OCI-LY3 (cell line): Measurements from ENCODE around the gene MANSC4.

Experiments
- H2AFZ ChIP-seq: fragments of 200-600, 300-600 bp; shearing (Covaris generic); 2 replicates; pipeline ENCODE4 v1.6.0; 2014; ENCODE audit warnings: antibody characterized with exemption, low read depth, low read length
- H3K27ac ChIP-seq: fragments of 200-600, 300-600 bp; sonication (generic); 2 replicates; pipeline ENCODE4 v1.5.1; 2014; ENCODE audit warnings: mild to moderate bottlenecking, low read length, moderate library complexity, mixed read lengths
- H3K27me3 ChIP-seq: fragments of 200-600, 300-600 bp; sonication (generic); 2 replicates; pipeline ENCODE4 v1.6.1; 2014; ENCODE audit warnings: low read depth, low read length, mixed read lengths
- H3K36me3 ChIP-seq: fragments of 200-600, 300-600 bp; sonication (generic); replicated peaks from 2 replicates; pipeline ENCODE3; 2014; ENCODE audit warnings: low read depth, low read length, mixed read lengths
- H3K4me1 ChIP-seq: fragments of 300-600, 200-600 bp; sonication (generic); 2 replicates; pipeline ENCODE4 v1.6.1; 2014; ENCODE audit warnings: low read length, mixed read lengths
- H3K4me2 ChIP-seq: fragments of 200-600, 300-600 bp; sonication (generic); 2 replicates; pipeline ENCODE4 v1.6.1; 2014; ENCODE audit warnings: low read length, mixed read lengths
- H3K4me3 ChIP-seq: fragments of 300-600, 200-600 bp; sonication (generic); 2 replicates; pipeline ENCODE4 v1.5.1; 2014; ENCODE audit warnings: antibody characterized with exemption, mild to moderate bottlenecking, low read length, moderate library complexity
- H3K79me2 ChIP-seq: fragments of 300-600, 200-600 bp; shearing (Covaris generic); 2 replicates; pipeline ENCODE4 v1.6.1; 2014; ENCODE audit warnings: mild to moderate bottlenecking, low read length, mixed read lengths
- H3K9ac ChIP-seq: fragments of 300-600, 200-600 bp; shearing (Covaris generic); 2 replicates; pipeline ENCODE4 v1.6.0; 2014; ENCODE audit warnings: mild to moderate bottlenecking, low read length, moderate library complexity
- H3K9me3 ChIP-seq: fragments of 200-600, 300-600 bp; shearing (Covaris generic); 2 replicates; pipeline ENCODE4 v1.6.1; 2014; ENCODE audit warnings: low read length, mixed read lengths; ENCODE audit not compliant: insufficient read depth
- H4K20me1 ChIP-seq: fragments of 200-600, 300-600 bp; sonication (generic); 2 replicates; pipeline ENCODE4 v1.6.1; 2016; ENCODE audit warnings: low read length, mixed read lengths; ENCODE audit not compliant: insufficient read depth
- CTCF ChIP-seq: fragments of 200-600, 300-600 bp; sonication (generic); IDR thresholded peaks from 2 replicates; pipeline ENCODE4 v1.5.1; 2014; ENCODE audit warnings: antibody characterized with exemption, low read length, low read depth
- EZH2phosphoT487 ChIP-seq: fragments of 200-600 bp; shearing (Covaris generic); IDR thresholded peaks from 2 replicates; pipeline ENCODE4 v1.6.1; 2018; ENCODE audit warnings: antibody characterized with exemption, mixed run types, low read depth

MANSC4 gene

DNA sequence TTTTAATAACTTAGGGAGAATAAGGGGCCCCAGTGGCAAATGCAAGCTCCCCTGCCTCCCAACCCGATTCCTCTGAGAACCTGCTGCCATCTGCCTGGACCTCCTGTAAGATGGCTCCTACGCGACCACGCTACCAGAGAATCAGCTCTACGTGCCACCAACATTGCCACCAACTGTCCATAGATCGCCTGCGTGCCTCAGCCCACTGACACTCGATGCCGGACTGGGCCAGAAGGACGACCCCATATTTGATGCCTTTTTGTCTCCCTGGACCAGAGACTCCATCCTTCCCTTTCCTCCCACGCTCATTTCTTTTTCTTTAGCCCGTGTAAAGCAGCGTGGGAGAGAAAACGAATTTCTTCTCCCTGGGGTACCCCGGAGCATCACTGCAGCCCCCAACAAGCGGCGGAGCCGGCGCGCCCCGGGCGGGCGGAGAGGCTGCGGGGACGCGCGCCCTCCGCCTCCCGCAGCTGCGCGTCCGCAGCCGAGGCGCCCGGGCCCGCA lies 568 bp downstream of the MANSC4 start:
- Histone ChIP-seq H3K27ac (peak overlapping the region; percentile 48), H3K79me2 (peaks cover 49% of the 10 kb centered on the region), H3K9me3 (no peaks in the 10 kb centered on the region), H3K9ac (peak overlapping the region; percentile 92), H3K36me3 (peaks cover 6% of the 10 kb centered on the region), H3K4me3 (peak overlapping the region; percentile 96), H2AFZ (peak overlapping the region; percentile 97), H3K27me3 (no peaks in the 10 kb centered on the region), H3K4me2 (peak overlapping the region; percentile 96), H4K20me1 (no peaks in the 10 kb centered on the region), H3K4me1 (peaks cover 17% of the 10 kb centered on the region)
- TF ChIP-seq CTCF: no peak
- no peak for TF ChIP-seq EZH2phosphoT487

DNA sequence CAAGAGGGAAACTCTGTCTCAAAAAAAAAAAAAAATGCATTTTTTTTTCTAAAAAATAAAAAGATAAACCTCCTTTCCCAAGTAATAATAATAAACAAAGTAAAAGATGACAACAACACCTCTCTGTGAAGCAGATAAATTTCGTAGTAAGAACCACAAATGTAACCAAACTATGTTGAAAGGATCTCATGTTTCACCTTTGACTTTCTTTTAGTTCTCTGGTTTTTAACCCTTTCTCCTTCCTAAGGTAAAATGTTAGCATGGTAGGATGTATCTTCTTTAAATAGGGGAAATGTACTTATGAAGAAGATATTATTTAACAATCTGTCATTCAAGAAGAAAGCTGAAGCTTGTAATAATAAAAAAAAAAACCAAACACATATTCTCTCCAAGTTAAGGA lies 1.8 kb downstream of the MANSC4 start:
- peaks cover 40% of the 10 kb centered on the region for H3K79me2 ChIP-seq
- H3K4me1 ChIP-seq: peaks cover 17% of the 10 kb centered on the region
- H2AFZ ChIP-seq: no peak overlapping the region
- H4K20me1 ChIP-seq: no peaks in the 10 kb centered on the region
- TF ChIP-seq CTCF: no peak
- TF ChIP-seq EZH2phosphoT487: no peak
- H3K4me2 ChIP-seq: no peak overlapping the region
- H3K9me3 ChIP-seq: no peaks in the 10 kb centered on the region
- peaks cover 6% of the 10 kb centered on the region for H3K36me3 ChIP-seq
- no peaks in the 10 kb centered on the region for H3K27me3 ChIP-seq
- no peak overlapping the region for H3K27ac ChIP-seq
- H3K4me3 ChIP-seq: no peak overlapping the region
- H3K9ac ChIP-seq: no peak overlapping the region

DNA sequence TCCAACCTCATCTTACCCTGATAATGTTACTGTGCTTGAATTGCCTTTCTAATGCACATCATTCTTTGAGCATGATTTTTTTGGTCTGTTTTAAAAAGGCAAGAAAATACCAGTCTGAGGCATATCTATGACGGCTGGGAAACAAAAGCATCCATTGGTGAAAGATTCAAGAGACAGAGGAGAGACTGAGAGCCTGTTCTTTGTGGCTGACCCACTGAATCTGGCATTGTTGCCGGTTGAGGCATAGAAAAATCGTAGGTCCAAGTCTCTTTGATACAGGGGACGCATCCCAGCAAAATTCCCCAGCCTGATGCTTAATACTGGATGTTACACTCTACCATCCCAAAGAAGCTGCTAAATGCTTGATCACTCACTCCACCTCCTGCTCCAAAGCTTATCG lies 2.9 kb downstream of the MANSC4 start:
- TF ChIP-seq EZH2phosphoT487 (no peak), CTCF (no peak)
- H3K9ac ChIP-seq: no peak overlapping the region

GRCh38 chr12:27772328-27773049 lies 7.5 kb downstream of the MANSC4 start:
- Histone ChIP-seq H4K20me1 (no peaks in the 10 kb centered on the region), H3K9me3 (no peaks in the 10 kb centered on the region), H3K36me3 (no peaks in the 10 kb centered on the region), H3K4me1 (no peaks in the 10 kb centered on the region), H3K27ac (no peak overlapping the region), H3K79me2 (no peaks in the 10 kb centered on the region), H3K4me2 (no peak overlapping the region), H3K9ac (no peak overlapping the region), H3K27me3 (no peaks in the 10 kb centered on the region), H3K4me3 (no peak overlapping the region), H2AFZ (no peak overlapping the region)
- TF ChIP-seq CTCF: no peak
- TF ChIP-seq EZH2phosphoT487: no peak

More for the DNA sequence above, 2.9 kb downstream of the MANSC4 start:
- Histone ChIP-seq H3K27me3 (no peaks in the 10 kb centered on the region), H3K4me1 (peaks cover 17% of the 10 kb centered on the region), H3K27ac (no peak overlapping the region), H2AFZ (no peak overlapping the region), H3K4me2 (no peak overlapping the region), H3K4me3 (no peak overlapping the region), H3K9me3 (no peaks in the 10 kb centered on the region), H3K36me3 (peaks cover 6% of the 10 kb centered on the region), H4K20me1 (no peaks in the 10 kb centered on the region), H3K79me2 (peaks cover 31% of the 10 kb centered on the region)
